Pons (tissue), 1 donor: Measurements from ENCODE around the gene LRRN3.

Source experiments
- DNase-seq: peaks from one replicate; pipeline ENCODE4 v3.0.0-alpha.2; 2016; ENCODE audit warnings: low spot score

The LRRN3 gene

DNA sequence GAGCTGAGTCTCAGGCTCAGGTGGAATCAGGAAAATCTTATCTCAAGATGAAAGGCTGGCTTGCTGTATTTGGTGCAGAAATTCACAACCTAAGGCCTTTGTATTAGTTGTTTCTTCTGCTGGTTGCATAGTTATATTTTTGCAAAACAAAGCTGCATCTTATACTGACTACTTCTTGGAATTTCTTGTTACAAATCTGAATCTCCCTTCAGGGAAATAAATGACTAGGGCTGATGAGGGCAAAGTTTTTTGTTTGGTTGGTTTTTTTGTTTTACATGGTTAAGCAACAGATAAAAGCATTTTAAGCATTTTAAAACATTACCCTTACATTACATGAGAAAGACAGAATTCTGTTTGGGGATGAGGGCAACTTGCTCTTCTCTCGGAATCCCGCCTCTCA, 13.9 kb upstream of the LRRN3 start:
- DNase-seq: no peak

DNA sequence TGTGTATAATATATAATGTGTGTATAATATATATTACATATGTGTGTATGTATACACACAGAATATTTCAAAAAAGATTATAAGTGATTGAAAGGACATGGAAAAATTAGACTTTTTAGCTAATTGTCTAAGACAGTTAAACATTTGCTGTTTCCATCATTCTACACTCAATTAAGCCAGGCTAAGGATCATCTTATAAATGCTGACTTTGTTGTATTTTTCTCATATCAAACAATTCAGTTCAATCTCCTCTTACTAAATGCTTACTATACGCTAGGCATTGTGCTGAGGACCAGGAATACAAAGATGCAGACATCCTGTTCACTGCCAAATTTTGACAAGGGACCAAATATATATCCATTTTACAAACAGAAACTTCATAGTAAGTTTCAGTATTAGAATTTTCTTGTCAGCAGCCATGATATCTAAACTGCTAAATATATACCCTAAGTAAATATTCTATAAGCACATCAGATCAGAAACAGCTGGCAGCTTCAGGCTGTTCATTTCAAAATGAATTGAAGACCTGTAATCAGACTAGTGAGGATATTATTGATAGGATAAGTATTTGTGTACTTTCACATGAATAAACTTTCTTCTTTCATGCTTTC, 10.3 kb upstream of the LRRN3 start:
- no peak for DNase-seq

DNA sequence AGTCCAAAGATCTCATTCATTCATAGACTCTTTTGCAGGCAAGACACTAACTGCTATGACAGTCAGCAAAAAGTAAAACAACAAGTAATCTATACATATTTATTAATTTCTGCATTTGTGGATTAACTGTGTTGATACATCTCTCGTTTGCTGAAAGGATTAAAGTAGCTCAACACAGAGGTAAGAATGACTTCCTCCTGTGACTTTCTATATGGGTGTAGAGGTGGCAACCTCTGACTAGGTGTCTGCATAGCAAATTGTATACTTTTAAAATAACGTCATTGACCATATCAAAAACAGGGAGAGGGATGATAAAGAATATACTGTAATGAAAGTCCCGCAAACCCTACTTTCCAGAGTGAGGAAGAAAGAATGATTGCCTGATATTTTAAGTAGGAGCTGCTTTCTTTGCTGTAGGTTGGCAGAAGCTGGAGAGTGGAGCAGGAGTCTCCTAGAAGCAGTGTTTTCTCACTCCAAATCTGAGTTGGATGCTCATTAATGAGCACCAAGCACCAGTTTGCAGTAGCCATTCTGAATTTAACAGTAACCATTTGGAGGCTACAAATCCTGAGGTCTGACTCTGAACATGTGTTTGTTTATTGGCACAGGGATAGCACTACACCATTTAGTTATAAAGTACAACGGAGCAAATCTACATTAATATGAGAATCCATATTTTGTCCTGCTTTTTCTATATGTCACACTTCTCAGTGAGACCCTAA, 9.2 kb upstream of the LRRN3 start:
- no peak for DNase-seq

DNA sequence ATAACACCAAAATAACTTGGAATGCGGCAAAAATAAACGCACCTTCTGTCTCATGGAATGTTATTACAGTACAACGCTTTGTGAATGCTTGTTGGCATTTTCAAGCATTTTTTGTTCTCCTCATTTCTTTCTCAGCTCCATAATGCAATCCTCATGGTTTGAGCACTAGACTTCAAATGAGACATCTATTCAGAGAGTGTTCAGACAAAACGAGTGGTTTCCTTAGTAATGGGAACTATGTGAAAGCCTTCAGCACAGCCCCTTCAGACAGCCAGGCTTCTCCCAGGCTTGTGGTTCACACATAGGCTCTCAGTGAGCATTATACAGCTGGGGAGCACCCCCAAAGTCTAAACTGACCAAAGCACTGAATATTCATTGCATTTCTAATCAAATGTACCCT, 8.6 kb upstream of the LRRN3 start:
- no peak for DNase-seq

DNA sequence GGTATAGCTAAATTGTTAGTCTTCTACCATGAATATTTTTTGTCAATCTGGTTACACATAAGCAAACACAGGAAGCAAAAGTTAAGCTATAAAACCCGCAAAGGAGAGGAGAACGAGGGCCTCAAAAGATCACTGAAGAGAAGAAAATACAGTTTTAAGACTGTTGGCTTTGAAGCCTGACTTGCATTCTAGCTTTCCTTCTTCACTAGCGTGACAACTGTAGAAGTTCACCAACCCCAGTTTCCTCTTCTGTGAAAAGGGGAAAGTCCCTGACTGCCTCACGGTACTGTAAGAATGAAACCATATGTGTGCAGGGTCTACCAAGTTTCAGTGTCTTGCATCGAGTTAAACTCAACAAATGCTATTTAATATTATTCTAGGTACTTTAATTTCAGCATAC, 7.5 kb upstream of the LRRN3 start:
- peak; percentile 64 for DNase-seq

DNA sequence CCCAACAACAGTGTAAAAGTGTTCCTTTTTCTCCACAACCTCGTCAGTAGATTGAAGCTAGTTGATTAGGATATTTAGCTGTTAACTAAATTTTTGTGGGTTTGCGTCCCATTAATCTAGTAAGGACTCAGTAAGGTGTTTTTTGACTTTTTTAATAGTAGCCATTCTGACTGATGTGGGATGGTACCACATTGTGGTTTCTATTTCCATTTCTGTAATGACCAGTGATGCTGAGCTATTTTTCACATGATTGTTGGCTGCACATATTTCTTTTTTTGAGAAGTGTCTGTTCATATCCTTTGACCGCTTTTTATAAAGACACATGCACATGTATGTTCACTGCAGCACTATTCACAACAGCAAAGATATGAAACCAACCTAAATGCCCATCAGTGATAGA, 5.6 kb upstream of the LRRN3 start:
- DNase-seq: no peak

DNA sequence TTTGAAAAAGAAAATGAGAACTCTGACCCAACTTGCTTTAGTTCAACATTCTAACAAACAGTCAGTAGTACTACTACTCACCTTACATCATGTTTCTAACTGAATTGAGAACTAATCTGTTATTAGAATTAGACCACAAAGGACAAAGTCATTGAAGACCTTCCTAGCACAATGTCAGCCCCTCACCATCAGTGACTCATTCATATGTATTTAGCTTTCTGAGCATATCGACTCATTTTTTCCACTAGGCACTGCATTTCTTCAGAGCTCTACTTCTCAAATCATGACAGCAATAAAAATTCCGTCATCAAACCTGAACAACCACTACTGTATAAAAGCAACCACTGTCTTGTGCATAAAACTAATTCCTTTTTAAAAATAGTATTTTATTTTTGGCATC, 4.4 kb upstream of the LRRN3 start:
- DNase-seq: no peak

DNA sequence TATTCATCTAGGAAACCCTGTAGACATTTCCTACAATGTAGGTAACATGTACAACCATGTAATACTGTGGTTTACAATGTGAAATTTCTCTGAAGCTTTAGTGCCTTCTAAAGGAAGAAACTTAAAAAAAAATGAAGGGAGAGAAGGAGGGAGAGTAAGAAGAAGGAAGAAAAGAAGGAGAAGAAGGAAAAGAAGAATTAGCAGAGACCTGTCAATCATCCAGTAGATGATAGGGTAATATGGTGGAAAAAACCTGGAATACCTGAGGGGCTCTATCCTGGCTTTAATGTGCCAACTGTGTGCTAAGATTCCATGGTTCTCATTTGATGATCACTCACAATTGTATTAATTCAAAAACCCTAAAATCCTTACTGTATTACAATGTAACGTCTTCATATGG, 2.6 kb upstream of the LRRN3 start:
- DNase-seq: no peak

DNA sequence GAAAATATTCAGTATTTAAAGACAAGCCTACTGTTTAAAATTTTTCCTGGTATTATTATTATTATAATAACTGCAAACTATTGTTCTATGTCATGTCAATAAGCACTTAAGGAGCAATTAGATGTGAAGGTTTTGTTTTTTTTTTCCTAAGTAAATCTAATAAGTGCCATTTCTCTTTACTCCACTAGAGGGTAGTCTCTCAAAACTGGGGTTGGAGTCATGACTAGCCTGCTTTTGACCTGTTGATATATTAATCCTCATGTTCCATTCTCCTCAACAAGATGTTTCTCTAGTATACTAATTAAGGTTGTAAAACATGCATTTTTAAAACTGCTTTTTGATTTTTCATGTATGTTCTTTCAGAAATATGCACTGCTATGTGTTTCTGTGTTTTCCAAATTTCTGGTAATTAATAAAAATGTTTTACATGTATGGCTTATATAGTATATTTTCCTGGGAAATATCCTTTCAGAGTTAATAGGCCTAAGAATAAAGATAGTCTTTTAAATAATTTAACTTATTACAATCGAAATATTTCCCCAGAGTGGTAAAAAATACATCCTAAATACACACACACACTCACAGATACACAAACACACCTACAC, 1.0 kb upstream of the LRRN3 start:
- peak; percentile 73 for DNase-seq

DNA sequence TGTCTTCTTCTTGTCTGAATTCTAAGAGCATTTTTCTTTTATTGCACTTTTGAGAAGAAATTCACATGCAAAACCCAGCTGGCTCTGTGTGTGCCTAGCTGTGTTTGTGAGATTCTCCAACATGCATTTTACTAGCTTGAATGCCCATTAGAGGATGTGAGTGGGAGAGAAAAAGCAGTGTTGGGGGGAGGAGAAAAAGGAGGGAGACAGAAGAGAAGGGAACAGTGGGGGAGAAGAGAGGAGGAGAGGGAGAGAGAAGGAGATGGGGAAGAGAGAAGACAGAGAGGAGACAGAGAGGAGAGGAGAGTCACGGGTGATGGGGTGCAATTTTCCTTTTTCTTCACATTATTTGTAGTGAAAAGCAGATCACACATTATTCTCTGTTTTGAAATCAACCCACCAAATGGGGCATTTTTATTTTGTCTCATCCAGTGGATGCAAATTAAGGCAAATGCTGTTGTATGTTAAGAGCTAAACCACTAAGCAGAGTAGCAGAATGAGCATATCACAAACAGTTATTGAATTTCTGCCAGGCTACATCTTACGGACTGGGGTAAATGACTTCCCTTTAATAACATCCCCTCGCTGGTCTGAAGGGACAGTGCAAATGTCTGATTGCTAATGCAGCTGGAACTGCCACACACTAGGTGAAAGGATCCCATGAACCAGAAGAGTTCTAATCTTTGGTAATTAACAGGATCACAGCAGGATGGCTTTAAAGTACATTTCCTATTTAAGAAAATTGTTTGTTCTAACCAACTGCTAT, 849 bp downstream of the LRRN3 start:
- DNase-seq: peak; percentile 47

DNA sequence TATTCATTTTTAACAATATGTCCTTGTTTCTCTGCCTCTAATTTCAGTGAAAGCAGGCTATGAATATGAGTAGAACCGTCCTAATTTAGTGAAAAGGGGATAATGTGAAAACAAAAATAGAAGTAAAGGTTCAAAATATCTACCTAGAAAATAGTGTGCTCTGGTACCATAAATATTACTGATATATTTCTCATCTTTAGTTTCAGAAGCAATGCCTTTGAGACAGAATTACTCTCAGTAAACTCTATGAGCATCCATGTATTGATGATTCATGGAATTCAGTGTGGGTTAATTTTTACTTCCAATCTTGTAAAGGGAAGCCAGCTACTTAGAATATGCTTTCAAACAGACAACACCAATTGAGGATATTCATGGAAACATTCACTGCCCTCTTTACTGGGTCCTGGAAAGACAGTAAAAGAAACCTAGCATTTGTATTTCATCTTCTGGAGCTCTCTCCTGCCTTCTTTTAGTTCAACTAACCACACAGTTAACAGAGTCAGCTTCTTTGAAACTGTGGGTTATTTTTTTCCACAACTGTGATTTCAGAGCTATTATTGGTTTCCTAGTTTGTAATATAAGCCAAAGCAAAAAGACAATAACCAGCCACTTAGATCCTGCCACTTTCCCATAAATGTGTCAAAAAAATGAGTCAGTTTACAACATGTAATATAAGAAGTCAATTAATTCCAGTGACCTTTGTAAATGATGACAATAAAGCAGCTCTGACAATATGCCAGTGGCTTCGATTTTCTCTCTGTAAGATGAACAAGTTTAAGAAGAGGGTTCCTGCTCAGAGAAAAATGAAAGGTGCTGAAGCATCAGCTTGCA, 1.7 kb downstream of the LRRN3 start:
- peak; percentile 39 for DNase-seq

DNA sequence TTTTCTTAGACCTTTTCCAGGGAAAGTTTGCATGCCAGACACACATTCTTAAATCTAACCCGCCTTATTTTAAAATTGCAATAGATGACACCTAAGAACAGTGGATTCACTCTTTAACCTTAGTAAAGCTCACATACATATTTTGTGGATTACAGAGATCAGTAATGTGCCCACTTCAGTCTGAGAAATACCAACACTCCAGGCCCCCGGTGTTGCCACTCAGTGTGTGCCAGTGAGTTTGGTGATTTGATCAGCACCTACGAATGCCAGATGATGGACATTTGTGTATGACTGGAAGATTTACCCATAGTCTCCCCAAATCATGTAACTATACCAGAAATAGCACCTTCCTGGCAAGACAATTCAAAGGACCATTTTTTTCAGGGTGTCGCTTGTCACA, 2.6 kb downstream of the LRRN3 start:
- DNase-seq: no peak

DNA sequence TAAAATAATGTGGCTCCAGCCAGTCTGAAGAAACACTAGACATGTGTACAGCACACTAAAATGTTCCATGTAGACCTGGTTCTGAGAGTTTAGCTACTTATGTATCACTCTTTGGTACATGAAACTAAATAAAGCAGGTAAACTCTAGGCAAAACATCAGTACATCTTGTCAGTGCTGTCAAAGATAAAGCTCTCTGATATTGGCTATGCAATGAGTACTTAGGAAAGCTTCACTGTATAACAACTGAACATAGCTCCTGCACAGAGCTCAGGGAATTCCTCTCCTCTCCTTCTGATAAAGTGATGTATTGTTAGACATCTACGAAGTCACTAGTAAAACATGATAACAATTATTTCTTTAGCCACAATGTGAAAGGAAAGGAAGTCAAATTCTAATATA, 3.5 kb downstream of the LRRN3 start:
- DNase-seq: no peak

DNA sequence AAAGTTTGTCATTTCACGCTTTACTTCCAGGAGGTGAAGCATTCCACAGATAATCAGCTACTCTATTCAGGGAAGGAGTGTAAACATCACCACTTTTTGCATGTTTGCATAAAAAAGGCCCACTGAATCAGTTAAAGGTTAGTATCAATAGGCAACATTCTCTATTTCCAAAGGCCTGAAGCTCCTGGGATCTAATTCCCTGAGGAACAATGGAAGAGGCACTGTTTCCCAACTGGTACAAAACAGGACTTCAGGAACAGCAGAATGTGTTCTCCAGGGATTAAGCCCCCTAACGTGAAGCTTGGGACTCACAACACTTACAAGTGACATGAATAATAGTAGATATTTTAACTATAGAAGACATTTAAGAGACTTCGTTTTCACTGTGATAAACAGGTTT, 6.1 kb downstream of the LRRN3 start:
- DNase-seq: no peak

DNA sequence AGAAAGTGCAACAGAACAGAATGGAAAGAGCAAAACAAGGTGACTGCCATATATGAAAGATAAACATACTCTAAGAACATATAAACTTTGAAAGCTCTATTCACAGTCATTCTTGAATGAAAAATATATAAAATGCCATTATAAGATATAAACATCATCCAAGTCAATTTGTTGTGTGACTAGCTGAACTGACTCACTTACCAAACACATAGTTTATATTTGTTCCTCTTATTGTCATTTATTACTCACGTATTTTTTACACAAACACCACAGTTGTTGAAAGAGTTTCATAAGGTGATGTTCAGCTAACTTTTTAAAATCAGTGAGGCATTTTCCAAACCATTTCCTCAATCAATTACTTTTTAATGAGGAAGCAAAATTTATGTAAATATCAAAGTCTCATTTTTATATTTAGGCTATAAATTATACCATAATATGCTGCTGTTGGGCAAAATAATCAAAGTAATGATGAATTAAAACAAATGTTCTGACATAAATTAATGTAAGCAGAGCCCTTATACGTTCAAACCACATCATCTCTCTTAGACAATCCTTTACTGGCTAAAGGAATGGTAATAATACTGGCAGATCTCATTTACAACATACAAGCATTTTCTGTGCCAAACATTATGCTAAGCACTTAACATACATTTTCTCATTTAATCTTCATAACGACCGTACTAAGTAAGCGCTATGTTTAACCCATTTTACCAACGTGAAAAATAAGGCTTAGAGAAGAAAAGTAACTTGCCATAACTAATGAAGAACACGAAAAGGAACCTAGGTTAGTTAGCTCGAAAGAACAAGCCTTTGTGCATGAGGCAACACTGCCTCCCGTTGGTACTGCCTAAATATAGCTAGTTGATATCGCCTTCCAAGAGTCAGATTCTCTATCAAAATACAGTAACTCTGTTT, 7.3 kb downstream of the LRRN3 start:
- DNase-seq: peak; percentile 78

DNA sequence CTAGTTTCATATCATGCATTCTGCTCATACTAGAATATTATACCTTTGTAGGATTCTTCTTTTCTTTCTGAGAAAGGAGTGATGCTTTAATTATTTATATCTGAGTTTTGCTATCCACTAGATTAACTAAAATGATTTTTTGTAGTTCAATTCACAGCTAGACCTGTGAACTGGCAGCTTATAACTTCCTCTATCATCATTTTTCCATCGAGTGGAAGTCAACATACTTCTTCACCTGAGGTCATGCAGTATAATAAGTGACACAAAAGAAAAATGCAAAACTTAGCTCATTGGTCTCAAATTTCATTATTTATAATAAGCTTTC, 8.0 kb downstream of the LRRN3 start:
- no peak for DNase-seq

DNA sequence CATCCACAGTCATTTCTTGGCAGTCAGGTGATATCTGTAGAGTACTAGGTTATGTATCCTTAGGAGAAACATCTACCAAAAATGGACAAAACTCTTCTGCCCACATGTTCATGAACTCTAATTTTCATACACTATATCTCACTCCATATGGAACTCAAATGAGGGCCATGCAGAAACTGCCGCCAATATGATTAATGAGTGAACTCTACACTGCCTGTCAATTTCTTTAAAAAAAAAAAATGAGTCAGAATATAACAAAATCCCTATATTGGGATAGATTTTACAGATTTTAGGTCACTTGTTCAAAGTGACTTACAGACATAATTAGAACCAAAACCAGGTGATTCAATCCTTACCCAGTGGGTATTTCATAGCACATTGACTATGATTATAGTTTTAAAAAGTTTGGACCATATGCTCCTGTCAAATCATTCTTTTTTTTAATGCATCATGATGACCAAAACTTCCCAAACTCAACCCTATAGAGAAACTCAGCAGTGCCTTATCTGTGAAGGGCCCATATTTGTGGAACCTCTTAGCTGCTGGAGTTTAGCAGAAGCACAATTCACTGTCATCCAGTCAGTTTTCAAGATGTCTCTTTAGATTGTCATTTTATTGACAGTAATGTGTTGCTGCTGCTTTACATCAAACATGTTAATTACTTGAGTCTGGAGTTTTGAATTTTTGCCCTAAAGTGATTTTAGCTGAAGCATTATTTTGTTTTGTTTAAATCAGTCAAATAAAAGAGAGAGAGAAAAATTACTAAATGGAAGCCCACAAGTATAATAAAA, 11.1 kb downstream of the LRRN3 start:
- DNase-seq: no peak

DNA sequence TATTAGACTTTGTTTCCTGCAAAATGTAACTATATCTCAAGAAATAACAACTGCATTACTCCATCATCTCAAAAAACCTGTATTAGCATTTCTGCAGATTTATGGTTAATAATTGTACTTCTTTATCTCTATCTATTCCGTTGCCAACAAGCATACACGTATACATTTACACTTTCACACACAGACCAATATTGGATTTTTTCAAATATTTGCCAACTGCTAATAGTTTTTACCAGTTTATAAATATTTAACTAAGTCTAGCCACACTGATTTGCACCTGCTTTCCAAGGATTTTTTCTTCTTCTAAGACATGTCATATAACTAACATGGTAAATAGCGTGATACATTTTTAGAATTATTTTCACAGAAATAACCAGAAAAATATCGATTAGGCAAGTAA, 12.2 kb downstream of the LRRN3 start:
- no peak for DNase-seq

DNA sequence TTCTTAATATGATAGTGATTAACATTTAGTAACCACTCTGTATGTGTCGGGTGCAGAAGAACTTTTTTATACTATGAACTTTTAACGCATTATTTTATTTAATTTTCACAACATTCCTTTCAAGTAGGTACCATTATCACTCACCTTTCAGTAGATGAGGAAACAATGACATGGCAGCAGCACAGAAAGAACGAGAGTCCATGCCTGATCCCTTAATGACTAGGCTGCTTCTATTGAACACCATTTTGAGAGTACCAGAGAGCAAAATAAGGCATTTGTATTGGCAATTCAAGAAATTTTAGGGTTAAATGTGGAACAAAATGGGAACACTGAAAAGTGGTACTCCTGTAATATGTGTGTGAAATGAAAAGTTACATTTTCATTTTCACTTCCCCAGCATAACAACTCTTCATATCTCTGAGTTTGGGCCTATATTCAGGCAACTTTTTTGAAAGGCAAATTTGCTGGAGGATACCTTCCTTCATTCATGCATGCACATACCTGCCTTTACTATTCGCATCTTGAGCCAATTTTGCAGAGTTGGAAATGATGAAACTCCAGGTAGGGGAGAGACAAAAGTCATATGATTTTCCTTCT, 12.8 kb downstream of the LRRN3 start:
- DNase-seq: no peak

DNA sequence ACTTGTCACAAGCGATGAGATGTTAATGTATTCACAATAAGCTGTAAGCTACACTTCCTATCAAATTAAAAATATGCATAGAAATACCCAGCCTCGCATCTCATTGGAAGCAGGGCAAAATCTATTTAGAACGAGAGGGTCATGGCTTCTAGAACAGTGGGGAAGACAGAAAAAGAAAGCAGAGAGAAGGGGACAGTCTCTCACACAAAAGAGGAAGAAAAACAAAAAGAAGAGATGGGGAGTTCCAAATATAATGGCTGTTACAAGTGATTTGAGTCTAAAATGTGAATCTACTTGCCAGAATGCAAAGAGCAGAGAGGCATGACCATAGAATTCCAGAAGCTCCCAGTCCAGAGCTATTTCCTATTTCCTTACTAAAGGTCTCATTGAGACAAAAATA, 13.8 kb downstream of the LRRN3 start:
- DNase-seq: no peak
